DND-41 (cell line): ENCODE measurements around the gene WNT3.

ENCODE experiments used
- EZH2 ChIP-seq: IDR thresholded peaks from 3 replicates; pipeline ENCODE4 v1.6.1; 2012; ENCODE audit warnings: borderline replicate concordance, low read depth, mild to moderate bottlenecking, moderate library complexity, low read length, inconsistent platforms; ENCODE audit not compliant: severe bottlenecking
- TF ChIP-seq, protein P1 (sequence below): IDR thresholded peaks from 2 replicates; pipeline ENCODE4 v1.5.1; 2012; ENCODE audit warnings: borderline replicate concordance, low read length, moderate library complexity, mild to moderate bottlenecking; ENCODE audit not compliant: poor library complexity, severe bottlenecking; ENCODE audit errors: extremely low read depth

DNA sequence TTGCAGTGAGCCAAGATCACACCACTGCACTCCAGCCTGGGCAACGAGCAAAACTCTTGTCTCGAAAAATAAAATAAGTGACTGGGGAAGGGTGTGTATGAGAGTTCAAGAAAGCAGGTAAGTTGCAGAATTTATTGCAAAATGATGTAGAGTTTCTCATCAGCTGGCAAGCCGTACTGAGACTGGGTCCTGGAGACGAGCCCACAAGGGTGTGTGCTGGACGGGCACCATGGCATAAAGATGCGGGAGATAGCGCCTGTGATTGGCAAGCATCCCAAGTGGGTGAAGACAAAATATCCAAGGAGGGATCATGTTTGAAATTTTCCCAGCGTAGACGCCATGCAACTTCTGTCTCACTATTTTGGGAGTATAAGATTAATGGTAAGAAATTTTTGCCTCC, 59.4 kb downstream of the WNT3 start:
- TF ChIP-seq, protein P1, sequence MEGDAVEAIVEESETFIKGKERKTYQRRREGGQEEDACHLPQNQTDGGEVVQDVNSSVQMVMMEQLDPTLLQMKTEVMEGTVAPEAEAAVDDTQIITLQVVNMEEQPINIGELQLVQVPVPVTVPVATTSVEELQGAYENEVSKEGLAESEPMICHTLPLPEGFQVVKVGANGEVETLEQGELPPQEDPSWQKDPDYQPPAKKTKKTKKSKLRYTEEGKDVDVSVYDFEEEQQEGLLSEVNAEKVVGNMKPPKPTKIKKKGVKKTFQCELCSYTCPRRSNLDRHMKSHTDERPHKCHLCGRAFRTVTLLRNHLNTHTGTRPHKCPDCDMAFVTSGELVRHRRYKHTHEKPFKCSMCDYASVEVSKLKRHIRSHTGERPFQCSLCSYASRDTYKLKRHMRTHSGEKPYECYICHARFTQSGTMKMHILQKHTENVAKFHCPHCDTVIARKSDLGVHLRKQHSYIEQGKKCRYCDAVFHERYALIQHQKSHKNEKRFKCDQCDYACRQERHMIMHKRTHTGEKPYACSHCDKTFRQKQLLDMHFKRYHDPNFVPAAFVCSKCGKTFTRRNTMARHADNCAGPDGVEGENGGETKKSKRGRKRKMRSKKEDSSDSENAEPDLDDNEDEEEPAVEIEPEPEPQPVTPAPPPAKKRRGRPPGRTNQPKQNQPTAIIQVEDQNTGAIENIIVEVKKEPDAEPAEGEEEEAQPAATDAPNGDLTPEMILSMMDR: no peak
- TF ChIP-seq EZH2: no peak
